Measurements from ENCODE around the gene DUSP3.

The DUSP3 gene

GRCh38 chr17:43767713-43768059, 11.1 kb downstream of the DUSP3 start:
- no peak for DNase-seq

- no peak for DNase-seq
Observed at GRCh38 chr17:43767053-43767712, 11.6 kb downstream of the DUSP3 start.

DNA sequence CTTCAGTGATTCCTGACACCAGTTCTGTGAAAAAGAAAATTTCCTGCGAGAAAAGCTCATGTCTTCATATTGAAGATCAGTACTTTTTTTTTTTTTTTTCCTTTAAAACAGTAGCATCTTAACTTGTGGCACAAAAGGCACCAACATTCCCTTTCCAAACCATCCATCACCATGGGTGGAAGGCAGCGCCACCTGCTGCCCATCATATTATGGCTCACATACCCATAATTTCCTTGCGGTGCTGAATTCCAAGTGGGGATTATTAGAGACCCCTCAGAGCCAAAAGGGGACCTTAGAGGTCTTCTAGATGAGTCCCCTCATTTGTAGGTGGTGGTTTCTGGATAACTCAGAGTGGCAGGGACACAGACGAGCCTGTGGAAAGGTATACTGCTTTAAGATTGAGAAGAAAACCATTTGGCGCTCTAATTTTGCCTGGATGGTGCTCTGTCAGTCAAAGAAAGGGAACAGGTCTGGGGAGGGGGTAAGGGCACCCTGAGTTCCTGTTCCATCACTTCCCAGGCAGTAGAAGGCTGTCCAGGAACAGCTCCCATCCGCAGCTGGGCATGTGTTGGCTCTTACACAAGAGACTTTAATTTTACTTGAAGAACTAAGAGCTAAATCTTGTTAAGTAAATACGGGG, 12.2 kb downstream of the DUSP3 start:
- peak; percentile 55 for DNase-seq

- DNase-seq, result peak; percentile 94
Observed at GRCh38 chr17:43760254-43760852, 18.4 kb downstream of the DUSP3 start.

DNA sequence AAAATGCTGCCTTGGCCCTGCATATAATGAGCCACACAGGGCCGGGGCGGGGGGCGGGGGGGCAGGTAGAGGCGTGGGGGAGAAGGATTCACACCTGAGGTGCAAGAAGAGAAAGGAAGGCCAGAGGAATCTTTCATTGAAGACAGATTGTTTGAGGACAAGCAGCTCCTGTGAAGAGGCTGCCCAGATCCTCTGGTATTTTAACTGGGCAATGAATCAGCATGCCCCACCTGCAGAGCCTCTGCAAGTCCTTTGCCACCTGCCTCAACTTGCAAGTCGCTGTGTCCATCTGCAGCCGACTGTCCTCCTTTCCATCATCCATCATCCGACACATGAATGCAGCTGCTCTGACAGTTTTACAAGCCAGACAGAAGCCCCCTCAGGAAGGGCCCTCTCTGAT, 18.9 kb downstream of the DUSP3 start:
- DNase-seq, result no peak

DNA sequence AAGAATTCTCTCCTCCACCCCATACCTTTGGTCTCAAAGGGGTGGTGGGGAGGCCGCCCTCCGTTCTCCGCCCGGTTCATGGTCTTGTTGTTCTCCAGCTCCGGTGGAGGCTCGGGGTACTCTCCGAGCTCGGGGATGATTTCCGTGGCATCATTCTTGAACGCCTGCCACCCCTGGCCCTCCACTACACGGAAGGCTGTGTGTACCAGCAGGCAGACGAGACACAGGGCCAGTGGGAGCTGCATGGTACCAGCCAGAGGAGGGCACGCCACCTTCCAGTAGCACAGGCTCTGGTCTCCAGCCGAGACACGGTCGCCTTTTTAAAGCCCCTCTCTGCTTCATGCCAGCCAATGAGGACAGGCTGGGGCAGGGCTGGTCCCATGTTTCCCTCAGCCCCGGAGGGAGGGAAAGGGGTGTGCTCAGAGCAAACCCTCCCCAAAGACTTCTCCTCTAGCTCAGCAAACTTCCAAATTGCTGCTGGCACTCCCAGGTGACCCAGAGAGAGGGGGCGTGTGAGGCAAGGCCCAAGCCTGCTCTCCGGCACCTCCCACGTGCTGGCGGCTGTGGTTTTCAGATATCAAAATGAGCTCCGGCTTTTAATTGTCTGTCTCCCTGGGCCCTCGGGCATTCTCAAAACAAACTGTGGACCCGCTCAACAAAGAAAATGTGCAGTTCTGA, 20.1 kb downstream of the DUSP3 start, which contains the start of gene SOST:
SOST (minus strand) TSS at position 295 of the 678 bp plus-strand sequence; CDS start at position 245, 50 bp downstream.
- DNase-seq, result no peak

DNA sequence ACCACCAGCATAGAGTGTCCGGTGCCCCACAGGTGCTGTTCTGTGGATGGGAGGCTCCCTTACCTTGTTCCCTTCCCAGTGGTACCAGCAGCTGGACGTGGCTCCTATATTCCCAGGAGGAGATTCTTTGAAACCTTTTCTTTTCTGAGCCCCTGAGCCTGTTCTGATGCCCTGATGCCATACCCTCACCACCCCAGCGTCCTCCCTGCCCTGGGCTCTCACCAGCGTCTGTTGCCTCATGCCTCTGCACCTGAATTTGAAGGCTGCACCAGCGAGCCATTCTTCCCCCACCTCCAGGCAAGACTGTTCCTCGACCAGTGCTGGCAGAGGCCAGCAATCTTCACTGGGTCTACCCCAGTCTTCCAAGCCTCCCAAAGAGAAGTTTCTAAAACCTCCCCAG, 20.7 kb downstream of the DUSP3 start:
- DNase-seq, result no peak

GRCh38 chr17:43757171-43757660, 21.6 kb downstream of the DUSP3 start:
- no peak for DNase-seq

GRCh38 chr17:43756201-43756600, 22.6 kb downstream of the DUSP3 start:
- DNase-seq, result no peak

- DNase-seq, result peak; percentile 48
Observed at GRCh38 chr17:43755389-43755875, 23.3 kb downstream of the DUSP3 start.

DNA sequence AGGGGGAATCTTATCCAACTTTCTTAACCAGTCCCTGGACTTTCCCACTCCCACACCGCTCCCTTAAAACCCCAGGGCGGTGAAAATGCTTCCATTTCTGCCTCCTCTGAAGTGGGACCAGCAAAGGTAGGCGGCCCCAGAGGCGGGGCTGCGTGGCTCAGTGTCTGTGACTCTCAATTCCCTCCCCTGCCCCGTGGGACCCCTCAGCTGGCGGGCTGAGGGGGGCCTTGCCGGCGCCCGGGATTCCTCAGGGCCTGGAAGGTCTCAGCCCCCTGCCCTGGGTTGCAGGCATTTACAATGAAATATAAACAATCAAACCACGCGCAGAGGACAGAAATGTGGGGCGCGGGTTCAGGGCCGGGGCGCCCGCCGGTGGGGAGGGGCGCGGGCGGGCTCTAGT, 23.8 kb downstream of the DUSP3 start:
- DNase-seq, result no peak

GRCh38 chr17:43753493-43754129, 25.2 kb downstream of the DUSP3 start:
- DNase-seq, result no peak

DNA sequence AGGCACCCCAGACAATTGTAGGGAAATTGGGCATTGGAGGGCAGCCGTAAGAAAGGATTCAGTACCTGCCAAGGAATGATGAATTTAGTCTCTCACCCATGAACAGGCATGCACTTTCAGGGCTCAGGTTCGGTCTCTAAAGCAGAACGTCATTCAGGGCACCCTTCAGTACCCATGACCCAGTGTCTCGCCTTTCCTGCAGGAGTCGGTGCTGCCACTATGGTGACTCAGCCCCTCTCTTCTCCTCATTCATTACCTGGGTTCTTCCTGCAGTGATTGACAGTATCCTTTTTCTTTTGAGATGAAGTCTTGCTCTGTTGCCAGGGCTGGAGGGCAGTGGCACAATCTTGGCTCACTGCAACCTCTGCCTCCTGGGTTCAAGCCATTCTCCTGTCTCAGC, 28.6 kb downstream of the DUSP3 start:
- no peak for DNase-seq

DNA sequence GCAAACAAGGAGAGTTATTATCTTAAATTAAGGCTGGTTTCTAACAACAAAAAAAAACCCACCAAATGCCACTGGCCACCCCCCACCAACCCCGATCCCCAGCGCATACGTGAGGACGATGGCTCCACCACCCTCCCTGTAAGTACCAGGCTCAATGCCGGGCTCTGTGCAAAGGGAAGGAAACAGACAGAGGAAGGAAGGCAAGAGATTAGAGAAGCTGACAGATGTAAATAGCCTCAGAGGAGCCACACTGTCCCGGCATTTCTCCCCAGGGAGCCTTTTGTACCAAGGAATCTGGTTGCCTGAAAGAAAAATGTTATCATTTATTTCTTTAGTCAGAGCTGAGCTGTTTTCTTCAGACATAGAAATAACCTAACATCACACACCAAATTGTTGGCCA, 33.2 kb downstream of the DUSP3 start:
- no peak for DNase-seq

DNA sequence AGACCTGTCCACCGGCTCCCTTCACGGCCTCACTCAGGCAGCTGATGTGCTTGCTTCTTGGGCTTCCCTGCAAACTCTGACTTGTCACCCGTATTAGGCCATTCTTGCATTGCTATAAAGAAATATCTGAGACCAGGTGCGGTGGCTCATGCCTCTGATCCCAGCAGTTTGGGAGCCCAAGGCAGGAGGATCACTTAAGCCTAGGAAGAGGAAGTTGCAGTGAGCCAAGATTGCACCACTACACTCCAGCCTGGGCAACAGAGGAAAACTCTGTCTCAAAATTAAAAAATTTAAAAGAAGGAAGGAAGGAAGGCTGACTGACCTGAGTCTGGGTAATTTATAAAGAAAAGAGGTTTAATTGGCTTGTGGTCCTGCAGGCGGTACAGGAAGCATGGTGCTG, 37.1 kb downstream of the DUSP3 start:
- no peak for DNase-seq

DNA sequence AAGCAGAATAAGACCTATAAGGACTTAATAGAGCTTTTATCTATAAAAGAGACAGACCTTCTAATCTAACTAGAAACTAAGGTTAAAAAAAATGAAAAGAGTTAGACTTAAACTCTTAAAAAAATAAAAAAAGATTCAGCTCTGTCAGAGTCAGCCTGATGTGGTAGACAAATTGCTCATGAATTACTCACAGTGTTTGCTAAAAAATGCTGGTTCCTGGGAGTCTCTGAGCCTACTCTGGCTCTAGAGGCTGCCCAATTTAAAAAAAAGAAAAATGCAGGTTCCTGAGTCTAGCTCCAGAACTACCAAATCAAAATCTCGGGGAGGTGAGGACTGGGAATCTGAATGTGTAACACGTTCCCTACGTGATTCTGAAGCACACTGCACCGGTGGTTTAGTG, 38.2 kb downstream of the DUSP3 start:
- no peak for DNase-seq

- no peak for DNase-seq
Observed at GRCh38 chr17:43737722-43738121, 41.1 kb downstream of the DUSP3 start.

GRCh38 chr17:43736389-43736788, 42.4 kb downstream of the DUSP3 start:
- no peak for DNase-seq

DNA sequence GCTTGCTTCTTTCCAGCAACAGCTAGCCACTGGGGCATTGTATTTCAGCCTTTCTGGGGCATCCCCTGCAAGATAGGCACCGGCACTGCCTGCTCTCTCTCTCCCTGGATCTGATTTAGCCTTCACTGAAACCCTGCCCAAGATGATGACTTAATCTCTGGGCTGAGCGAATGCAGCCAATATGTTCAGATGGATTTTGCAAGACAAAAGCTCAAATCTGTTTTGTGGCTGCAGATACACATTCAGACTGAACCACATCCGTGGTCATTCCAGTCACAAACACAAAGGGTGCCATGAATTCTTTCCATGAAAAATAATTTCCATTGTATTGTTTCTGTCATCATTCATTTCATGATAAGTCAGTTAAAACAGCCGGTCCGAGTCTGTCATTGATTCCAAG, 44.4 kb downstream of the DUSP3 start:
- no peak for DNase-seq

DNA sequence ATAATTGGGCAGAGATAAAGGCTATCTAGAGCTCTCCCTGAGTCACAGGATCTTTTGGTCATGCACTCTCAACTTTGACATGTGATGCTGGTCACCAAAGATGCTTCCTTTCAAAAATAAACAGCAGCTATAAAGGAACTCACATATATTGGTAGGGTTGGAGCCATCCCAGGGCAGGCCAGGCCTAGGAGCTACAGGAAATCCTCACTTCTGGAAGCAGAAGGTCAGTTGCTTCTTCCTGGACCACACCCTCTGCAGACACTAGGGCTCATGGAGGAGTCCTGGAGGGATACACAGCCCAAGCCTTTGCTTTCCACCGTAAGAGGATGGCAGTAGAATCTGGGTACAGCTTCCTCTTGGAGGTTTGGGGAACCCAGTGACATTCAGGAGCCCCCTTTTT, 44.8 kb downstream of the DUSP3 start:
- DNase-seq, result no peak

GRCh38 chr17:43732958-43733357, 45.8 kb downstream of the DUSP3 start:
- no peak for DNase-seq

GRCh38 chr17:43728081-43728480, 50.7 kb downstream of the DUSP3 start:
- no peak for DNase-seq
